BE2C (cell line): ENCODE measurements around the gene SPI1.

Experiments used
- DNase-seq: peaks from one replicate; pipeline ENCODE4 v3.0.0-alpha.2; 2020
- H3K27me3 ChIP-seq: fragments of 250-450 bp; sonication (Bioruptor Pico); 2 replicates; pipeline ENCODE4 v1.5.1; 2020; ENCODE audit warnings: mild to moderate bottlenecking
- H3K36me3 ChIP-seq: fragments of 250-450 bp; sonication (Bioruptor Pico); 2 replicates; pipeline ENCODE4 v1.5.1; 2020; ENCODE audit warnings: mild to moderate bottlenecking
- H3K4me1 ChIP-seq: fragments of 250-450 bp; sonication (Bioruptor Pico); 2 replicates; pipeline ENCODE4 v1.5.1; 2020
- H3K4me3 ChIP-seq: 2 replicates; pipeline ENCODE4 v1.5.1; 2011; ENCODE audit warnings: low read depth, low read length
- H3K9me3 ChIP-seq: fragments of 250-450 bp; sonication (Bioruptor Pico); 2 replicates; pipeline ENCODE4 v1.5.1; 2020
- CTCF ChIP-seq: IDR thresholded peaks from 2 replicates; pipeline ENCODE4 v1.5.1; 2012; ENCODE audit warnings: mild to moderate bottlenecking, low read depth, low read length

Gene SPI1

GRCh38 chr11:47376525-47377371 is 1.6 kb downstream of the SPI1 start:
- no peak for TF ChIP-seq CTCF
- no peaks in the 10 kb centered on the region for H3K36me3 ChIP-seq
- no peak overlapping the region for H3K4me3 ChIP-seq
- no peaks in the 10 kb centered on the region for H3K4me1 ChIP-seq
- H3K27me3 ChIP-seq, result no peaks in the 10 kb centered on the region
- H3K9me3 ChIP-seq, result no peaks in the 10 kb centered on the region
- no peak for DNase-seq

GRCh38 chr11:47376107-47376524 is 2.2 kb downstream of the SPI1 start:
- Histone ChIP-seq H3K27me3 (no peaks in the 10 kb centered on the region), H3K36me3 (no peaks in the 10 kb centered on the region), H3K9me3 (no peaks in the 10 kb centered on the region), H3K4me1 (no peaks in the 10 kb centered on the region), H3K4me3 (no peak overlapping the region)
- TF ChIP-seq CTCF, result no peak
- DNase-seq, result no peak

GRCh38 chr11:47375546-47376085 is 2.7 kb downstream of the SPI1 start:
- no peaks in the 10 kb centered on the region for H3K27me3 ChIP-seq
- no peak overlapping the region for H3K4me3 ChIP-seq
- TF ChIP-seq CTCF, result no peak
- no peaks in the 10 kb centered on the region for H3K4me1 ChIP-seq
- no peaks in the 10 kb centered on the region for H3K9me3 ChIP-seq
- no peaks in the 10 kb centered on the region for H3K36me3 ChIP-seq
- DNase-seq, result no peak

- DNase-seq, result no peak
- H3K4me1 ChIP-seq, result no peaks in the 10 kb centered on the region
Observed at GRCh38 chr11:47375020-47375419, 3.3 kb downstream of the SPI1 start.

GRCh38 chr11:47374720-47375019 is 3.7 kb downstream of the SPI1 start:
- H3K4me1 ChIP-seq, result no peaks in the 10 kb centered on the region
- no peak for TF ChIP-seq CTCF
- no peak overlapping the region for H3K4me3 ChIP-seq
- H3K36me3 ChIP-seq, result no peaks in the 10 kb centered on the region
- no peaks in the 10 kb centered on the region for H3K9me3 ChIP-seq
- no peak for DNase-seq
- no peaks in the 10 kb centered on the region for H3K27me3 ChIP-seq

More at GRCh38 chr11:47375020-47375419, 3.3 kb downstream of the SPI1 start:
- H3K27me3 ChIP-seq, result no peaks in the 10 kb centered on the region
- H3K9me3 ChIP-seq, result no peaks in the 10 kb centered on the region
- H3K4me3 ChIP-seq, result no peak overlapping the region
- TF ChIP-seq CTCF, result no peak
- H3K36me3 ChIP-seq, result no peaks in the 10 kb centered on the region
